ENCODE results near the gene PLAAT2. TPM values are rescaled to one million over a fixed set of nuclear protein-coding genes. Genes with fewer than 3 reads are reported as not detected.

Gene PLAAT2
- total RNA-seq, 1 experiment from 2014 or later = not detected

DNA sequence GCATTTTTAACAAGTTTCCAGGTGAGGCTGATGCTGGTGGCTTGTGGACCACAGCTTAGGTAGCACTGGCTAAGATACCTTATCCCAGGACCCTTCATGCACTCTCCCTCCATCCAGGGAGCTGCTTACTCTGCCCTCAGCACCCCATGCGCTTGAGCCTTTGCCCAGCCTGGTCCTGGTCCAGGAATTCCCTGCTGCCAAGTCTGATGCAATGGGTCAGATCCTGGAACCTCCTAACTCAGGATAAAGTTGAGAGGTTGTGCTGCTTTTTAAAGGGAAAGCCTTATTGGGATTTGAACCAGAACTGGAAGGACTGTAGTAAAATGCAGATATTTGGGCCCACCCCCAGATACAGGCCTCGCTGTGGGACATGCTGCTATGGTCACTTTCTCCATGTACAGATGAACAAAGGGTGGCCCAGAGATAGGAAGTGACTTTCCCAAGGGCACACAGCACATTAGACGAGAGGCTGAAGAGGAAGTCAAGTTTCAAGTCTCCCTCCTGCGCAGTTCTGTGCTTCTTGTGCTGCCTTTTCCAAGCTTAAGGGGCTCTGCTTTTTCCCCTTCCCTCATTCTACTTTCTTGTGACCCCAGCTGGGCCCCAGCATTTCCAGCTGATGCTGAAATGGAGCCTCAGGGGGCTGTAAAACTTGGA is 58.1 kb downstream of the PLAAT2 start:
- in situ Hi-C loops (cut with HindIII; ENCODE audit: low sequenced_read_pairs) = no loop called here
- DNase-seq (ENCODE audit: low spot score) = peak; percentile 12

DNA sequence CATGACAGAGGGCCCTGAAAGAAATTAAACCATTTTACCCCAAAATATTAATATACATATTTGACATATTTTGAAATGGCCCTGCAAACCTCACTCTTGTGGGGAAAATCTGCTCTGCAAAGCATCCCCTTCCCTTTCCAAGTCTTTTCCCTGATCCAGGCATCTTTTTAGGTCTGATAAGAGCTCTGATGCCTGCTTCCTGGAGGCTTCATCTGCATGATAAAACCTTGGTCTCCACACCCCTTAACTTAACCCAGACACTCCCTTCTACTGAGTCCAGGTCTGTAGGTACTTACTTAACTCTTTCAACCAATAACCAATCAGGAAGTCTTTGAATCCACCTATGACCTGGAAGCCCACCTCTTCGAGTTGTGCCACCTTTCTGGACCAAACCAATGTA is 59.1 kb downstream of the PLAAT2 start:
- no peak for DNase-seq (ENCODE audit: low spot score)
- in situ Hi-C loops (cut with HindIII; ENCODE audit: low sequenced_read_pairs) = no loop called here

DNA sequence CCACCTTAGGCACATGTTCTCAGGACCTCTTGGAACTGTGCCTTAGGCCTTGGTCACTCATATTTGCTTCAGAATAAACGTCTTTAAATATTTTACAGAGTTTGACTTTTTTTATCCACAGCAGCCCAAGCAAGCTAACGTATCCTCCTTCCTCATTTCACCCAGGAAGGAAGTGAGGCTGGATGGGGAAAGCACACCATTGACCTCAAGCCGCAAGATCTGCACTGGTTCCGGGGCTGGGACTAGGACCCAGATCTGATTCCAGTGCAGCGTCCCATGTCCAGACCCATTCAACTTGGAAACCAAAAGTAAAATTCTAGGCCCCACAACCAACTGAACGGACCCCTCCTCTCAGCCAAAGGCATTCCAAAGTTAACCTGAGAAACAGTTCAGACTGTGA is 59.7 kb downstream of the PLAAT2 start:
- DNase-seq (ENCODE audit: low spot score) = no peak
- in situ Hi-C loops (cut with HindIII; ENCODE audit: low sequenced_read_pairs) = no loop called here

Other genes starting within 250 kb of the PLAAT2 start
- gene SLC22A9, start 193.6 kb downstream of the PLAAT2 start, total RNA-seq (2014; rRNA removed; shearing (Covaris generic)) = not detected in 2 replicates
- gene PLAAT5, start 72.2 kb downstream of the PLAAT2 start, total RNA-seq (2014; rRNA removed; shearing (Covaris generic)) = not detected in 2 replicates
- gene LGALS12, start 57.3 kb downstream of the PLAAT2 start, total RNA-seq (2014; rRNA removed; shearing (Covaris generic)) = not detected in 2 replicates
- gene PLAAT4, start 26.6 kb downstream of the PLAAT2 start, total RNA-seq (2014; rRNA removed; shearing (Covaris generic)) = not detected in 2 replicates
- gene PLAAT3, start 51.1 kb upstream of the PLAAT2 start, total RNA-seq (2014; rRNA removed; shearing (Covaris generic)) = 19.6 and 26.9 TPM in 2 replicates
- gene ATL3, start 108.0 kb upstream of the PLAAT2 start, total RNA-seq (2014; rRNA removed; shearing (Covaris generic)) = 26.0 and 40.0 TPM in 2 replicates
- gene RTN3, start 118.1 kb upstream of the PLAAT2 start, total RNA-seq (2014; rRNA removed; shearing (Covaris generic)) = 78.3 and 80.5 TPM in 2 replicates
- gene ZFTA, start 205.4 kb upstream of the PLAAT2 start, total RNA-seq (2014; rRNA removed; shearing (Covaris generic)) = 41.1 and 42.6 TPM in 2 replicates

Measured in G401 (cell line).